H1 (cell line): ENCODE results near the gene RNASE13. TPM values are rescaled to one million over a fixed set of nuclear protein-coding genes. Genes with fewer than 3 reads are reported as not detected.

Experiments used
- CTCF ChIA-PET: fragments of 300-600 bp; sonication (Branson Sonifier 250); formaldehyde crosslinking; loops from one replicate; lab custom pipeline; 2021; ENCODE audit not compliant: partially characterized antibody; lab: Charles Lee
- POLR2A ChIA-PET: fragments of 300-600 bp; sonication (Branson Sonifier 250); formaldehyde crosslinking; loops from one replicate; lab custom pipeline; 2021; ENCODE audit warnings: inconsistent platforms; ENCODE audit not compliant: partially characterized antibody; lab: Charles Lee
- DNase-seq, 2 experiments: peaks; one replicate each; pipeline versions ENCODE4 v3.0.0 to v3.0.0-alpha.2; 2010 to 2022; ENCODE audit warnings: low spot score in 2 of 2, low read depth in 1 of 2, mixed read lengths in 1 of 2
- FAIRE-seq: peaks from 2 replicates; lab custom pipeline; 2011; peaks lifted over from hg19 to GRCh38; lab: Jason Lieb, UNC
- H2AFZ ChIP-seq: 2 replicates; pipeline ENCODE4 v1.8.1; 2012; ENCODE audit warnings: low read length, inconsistent platforms
- H2AK5ac ChIP-seq: 2 replicates; pipeline ENCODE4 v1.6.1; 2013; ENCODE audit warnings: low read depth, low read length
- H2BK120ac ChIP-seq: replicated peaks from 2 replicates; pipeline ENCODE3; 2013; ENCODE audit warnings: low read depth, low read length, inconsistent platforms
- H2BK12ac ChIP-seq: 2 replicates; pipeline ENCODE4 v1.6.1; 2013; ENCODE audit warnings: low read depth, low read length
- H2BK15ac ChIP-seq: 2 replicates; pipeline ENCODE4 v1.6.1; 2013; ENCODE audit warnings: low read length
- H2BK20ac ChIP-seq: 2 replicates; pipeline ENCODE4 v1.6.1; 2013; ENCODE audit warnings: low read length
- H2BK5ac ChIP-seq: 2 replicates; pipeline ENCODE4 v1.6.1; 2013; ENCODE audit warnings: low read depth, low read length
- H3K14ac ChIP-seq: 2 replicates; pipeline ENCODE4 v1.6.1; 2013; ENCODE audit warnings: inconsistent platforms; ENCODE audit not compliant: insufficient read length
- H3K18ac ChIP-seq: 2 replicates; pipeline ENCODE4 v1.6.1; 2013; ENCODE audit warnings: low read length; ENCODE audit errors: extremely low read depth
- H3K23ac ChIP-seq: 2 replicates; pipeline ENCODE4 v1.6.1; 2013; ENCODE audit warnings: inconsistent platforms; ENCODE audit not compliant: insufficient read length
- H3K23me2 ChIP-seq: 2 replicates; pipeline ENCODE4 v1.6.1; 2013; ENCODE audit warnings: low read depth, low read length
- H3K27ac ChIP-seq: 2 replicates; pipeline ENCODE4 v1.6.1; 2011; ENCODE audit warnings: low read depth, low read length, inconsistent platforms
- H3K27me3 ChIP-seq, 4 experiments: replicated peaks in 1 of 4; 1 replicate in 1 of 4; 2 replicates in 3 of 4; pipeline versions ENCODE4 v1.6.1 to v1.8.1; 2011 to 2013; ENCODE audit warnings: low read length in 3 of 4, mild to moderate bottlenecking in 3 of 4, inconsistent platforms in 2 of 4, mixed read lengths in 2 of 4, moderate library complexity in 1 of 4; ENCODE audit not compliant: control insufficient read depth in 3 of 4, insufficient read depth in 3 of 4; ENCODE audit errors: extremely low read depth in 1 of 4
- H3K36me3 ChIP-seq, 4 experiments: 2 replicates each; pipeline versions ENCODE4 v1.6.1 to v1.8.1; 2011 to 2013; ENCODE audit warnings: mild to moderate bottlenecking in 4 of 4, low read length in 3 of 4, moderate library complexity in 2 of 4, control low read depth in 1 of 4, inconsistent platforms in 1 of 4; ENCODE audit not compliant: insufficient read depth in 4 of 4, control insufficient read depth in 2 of 4
- H3K4ac ChIP-seq: replicated peaks from 2 replicates; pipeline ENCODE3; 2013; ENCODE audit warnings: low read length, low read depth, mixed read lengths, inconsistent platforms; ENCODE audit not compliant: insufficient read length
- H3K4me1 ChIP-seq, 4 experiments: replicated peaks in 1 of 4; 1 replicate in 1 of 4; 2 replicates in 3 of 4; pipeline versions ENCODE4 v1.6.1 to v1.8.1; 2011 to 2013; ENCODE audit warnings: low read length in 3 of 4, inconsistent platforms in 2 of 4, mixed read lengths in 1 of 4; ENCODE audit not compliant: insufficient read depth in 4 of 4, control insufficient read depth in 3 of 4
- H3K4me2 ChIP-seq, 2 experiments: 2 replicates each; pipeline versions ENCODE4 v1.6.1 to v1.8.1; 2011 to 2013; ENCODE audit warnings: low read depth in 2 of 2, low read length in 2 of 2, control low read depth in 1 of 2, inconsistent platforms in 1 of 2, mild to moderate bottlenecking in 1 of 2; ENCODE audit not compliant: insufficient read depth in 1 of 2
- H3K4me3 ChIP-seq, 4 experiments: fragments of 200-600, 300-600 bp in 1 of 4; sonication (generic), shearing (Covaris generic), sonication (Bioruptor Twin) in 1 of 4; 2 replicates each; pipeline versions ENCODE4 v1.5.1 to v1.8.1; 2011 to 2016; ENCODE audit warnings: low read length in 4 of 4, low read depth in 3 of 4, control low read depth in 2 of 4, inconsistent platforms in 2 of 4, mild to moderate bottlenecking in 2 of 4, mixed read lengths in 1 of 4, moderate library complexity in 1 of 4; ENCODE audit not compliant: insufficient read depth in 2 of 4; ENCODE audit errors: extremely low read depth in 1 of 4
- H3K56ac ChIP-seq: replicated peaks from 2 replicates; pipeline ENCODE3; 2013; ENCODE audit warnings: low read depth, mild to moderate bottlenecking, mixed read lengths, low read length, inconsistent platforms; ENCODE audit not compliant: insufficient read length
- H3K79me1 ChIP-seq: 2 replicates; pipeline ENCODE4 v1.6.1; 2013; ENCODE audit warnings: low read depth, low read length, control low read depth
- H3K79me2 ChIP-seq, 2 experiments: 2 replicates each; pipeline versions ENCODE4 v1.6.1 to v1.8.1; 2012 to 2013; ENCODE audit warnings: low read length in 2 of 2, mild to moderate bottlenecking in 2 of 2, inconsistent platforms in 1 of 2; ENCODE audit not compliant: insufficient read depth in 2 of 2, control insufficient read depth in 1 of 2
- H3K9ac ChIP-seq, 4 experiments: replicated peaks in 1 of 4; 1 replicate in 1 of 4; 2 replicates in 3 of 4; pipeline versions ENCODE4 v1.6.1 to v1.8.1; 2011 to 2013; ENCODE audit warnings: low read depth in 3 of 4, low read length in 3 of 4, control low read depth in 2 of 4, mild to moderate bottlenecking in 2 of 4, moderate library complexity in 2 of 4, inconsistent platforms in 1 of 4; ENCODE audit errors: extremely low read depth in 1 of 4
- H3K9me3 ChIP-seq, 2 experiments: 2 replicates each; pipeline versions ENCODE4 v1.6.1 to v1.8.1; 2012 to 2013; ENCODE audit warnings: mild to moderate bottlenecking in 2 of 2, moderate library complexity in 2 of 2, control low read depth in 1 of 2, inconsistent platforms in 1 of 2, low read depth in 1 of 2, low read length in 1 of 2, mixed read lengths in 1 of 2; ENCODE audit not compliant: insufficient read depth in 2 of 2
- H4K20me1 ChIP-seq, 2 experiments: replicated peaks in 1 of 2; 2 replicates each; pipeline versions ENCODE3 to v1.8.1; 2011 to 2013; ENCODE audit warnings: inconsistent platforms in 2 of 2, low read length in 2 of 2, mild to moderate bottlenecking in 1 of 2; ENCODE audit not compliant: insufficient read depth in 2 of 2, control insufficient read depth in 1 of 2
- H4K5ac ChIP-seq: 2 replicates; pipeline ENCODE4 v1.6.1; 2013; ENCODE audit warnings: low read length, low read depth, mixed read lengths, inconsistent platforms; ENCODE audit not compliant: insufficient read length
- H4K8ac ChIP-seq: 2 replicates; pipeline ENCODE4 v1.8.0; 2013; ENCODE audit warnings: mild to moderate bottlenecking, moderate library complexity, low read length, inconsistent platforms; ENCODE audit not compliant: insufficient read depth; ENCODE audit errors: extremely low read depth
- H4K91ac ChIP-seq: replicated peaks from 2 replicates; pipeline ENCODE3; 2013; ENCODE audit warnings: low read length, mixed read lengths, inconsistent platforms; ENCODE audit not compliant: insufficient read length
- BRCA1 ChIP-seq: IDR thresholded peaks from 2 replicates; pipeline ENCODE4 v1.6.1; 2012; ENCODE audit warnings: low read depth, low read length, improper control_type of control experiment
- CEBPB ChIP-seq: IDR thresholded peaks from 2 replicates; pipeline ENCODE4 v1.6.1; 2012; ENCODE audit warnings: low read depth, low read length
- EP300 ChIP-seq, 2 experiments: IDR thresholded peaks; 1 replicate in 1 of 2; 2 replicates in 1 of 2; pipeline ENCODE4 v1.6.1; 2011 to 2012; ENCODE audit warnings: low read depth in 2 of 2, low read length in 2 of 2, mild to moderate bottlenecking in 2 of 2, borderline replicate concordance in 1 of 2, inconsistent platforms in 1 of 2, moderate library complexity in 1 of 2
- GTF2F1 ChIP-seq: IDR thresholded peaks from 2 replicates; pipeline ENCODE4 v1.6.1; 2012; ENCODE audit warnings: low read depth, low read length, improper control_type of control experiment, borderline replicate concordance
- HDAC2 ChIP-seq, 2 experiments: fragments of 300-600 bp in 1 of 2; sonication (generic) in 1 of 2; IDR thresholded peaks; 2 replicates each; pipeline ENCODE4 v1.6.1; 2011 to 2012; ENCODE audit warnings: low read depth in 2 of 2, low read length in 2 of 2, mild to moderate bottlenecking in 2 of 2, moderate library complexity in 2 of 2, borderline replicate concordance in 1 of 2, inconsistent platforms in 1 of 2
- POU5F1 ChIP-seq: IDR thresholded peaks from 2 replicates; pipeline ENCODE4 v1.6.1; 2011; ENCODE audit warnings: low read depth, mild to moderate bottlenecking, low read length, moderate library complexity
- RFX5 ChIP-seq: IDR thresholded peaks from 2 replicates; pipeline ENCODE4 v1.6.1; 2011; ENCODE audit warnings: low read depth, low read length, improper control_type of control experiment, borderline replicate concordance
- TBP ChIP-seq: IDR thresholded peaks from 2 replicates; pipeline ENCODE4 v1.6.1; 2011; ENCODE audit warnings: low read depth, low read length, improper control_type of control experiment
- WGBS, 2 experiments: shearing (Covaris generic) in 1 of 2; methylation state at CpG; one replicate each; pipeline versions ENCODE4 v1.1.6 to v1.1.7; 2013 to 2015; ENCODE audit warnings: low lambda C conversion rate in 2 of 2, mixed read lengths in 2 of 2, inconsistent platforms in 1 of 2, low coverage in 1 of 2, missing lambda C conversion rate in 1 of 2; ENCODE audit not compliant: insufficient replicate concordance in 2 of 2, insufficient coverage in 1 of 2, insufficient read length in 1 of 2; ENCODE audit errors: extremely low coverage in 1 of 2, missing lambda C conversion rate in 1 of 2; 5-methylcytosine and 5-hydroxymethylcytosine counted together
- long read RNA-seq, 2 experiments: library from RNA in 1 of 2; library from capped mRNA in 1 of 2; stranded (forward); transcript quantifications; one replicate each; pipeline ENCODE4 v2.0.0, GENCODE V29; 2021; ENCODE audit warnings: inconsistent platforms in 1 of 2
- polyA minus RNA-seq, 3 experiments: library from RNA; depleted of rRNA, polyadenylated mRNA; stranded (reverse); fragments of >200 nt; gene quantifications; 1 replicate in 2 of 3; 2 replicates in 1 of 3; pipeline ENCODE4 v1.2.3, GENCODE V29; 2011
- polyA plus RNA-seq, 7 experiments: library from polyadenylated mRNA; depleted of rRNA in 3 of 7; stranded (reverse) in 5 of 7; unstranded in 2 of 7; fragments of >200 nt in 5 of 7; fragments of 200-250 nt in 2 of 7; gene quantifications; 1 replicate in 5 of 7; 2 replicates in 1 of 7; 4 replicates in 1 of 7; pipeline versions ENCODE4 v1.2.1 to v1.2.3, GENCODE V29; 2011 to 2013; ENCODE audit warnings: missing spikeins in 2 of 7, mixed read lengths in 2 of 7
- total RNA-seq: library from RNA; stranded (reverse); fragmentation: NEBNext Ultra II Directional; extraction: Animal tissue kit (Norgen Biotek cat#: 25700); gene quantifications from 2 replicates; pipeline ENCODE4 v1.2.1, GENCODE V29; 2021
- TF ChIP-seq, protein P1 (sequence below): IDR thresholded peaks from 2 replicates; pipeline ENCODE4 v1.6.1; 2012; ENCODE audit warnings: inconsistent platforms

RNASE13 gene, protein sequence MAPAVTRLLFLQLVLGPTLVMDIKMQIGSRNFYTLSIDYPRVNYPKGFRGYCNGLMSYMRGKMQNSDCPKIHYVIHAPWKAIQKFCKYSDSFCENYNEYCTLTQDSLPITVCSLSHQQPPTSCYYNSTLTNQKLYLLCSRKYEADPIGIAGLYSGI
- not detected in 2 replicates for total RNA-seq
- polyA plus RNA-seq (2011; rRNA removed): 0.05 TPM in 1 of 2 replicates, not detected in the other
- not detected for polyA plus RNA-seq (2011; cell fraction: cytosol; rRNA removed)
- polyA plus RNA-seq (2011; cell fraction: nucleus; rRNA removed): not detected
- polyA plus RNA-seq (2012, experiment 1 of 2): not detected in 4 replicates
- not detected for polyA plus RNA-seq (2012, experiment 2 of 2)
- not detected for polyA plus RNA-seq (2013, experiment 1 of 2)
- not detected for polyA plus RNA-seq (2013, experiment 2 of 2)
- polyA minus RNA-seq (2011; rRNA and poly(A)+ RNA removed): 0.17 TPM in 1 of 2 replicates, not detected in the other
- polyA minus RNA-seq (2011; cell fraction: cytosol; rRNA and poly(A)+ RNA removed): not detected
- polyA minus RNA-seq (2011; cell fraction: nucleus; rRNA and poly(A)+ RNA removed): not detected
- long read RNA-seq, experiment 1: 0 reads
- long read RNA-seq, experiment 2: 0 reads

DNA sequence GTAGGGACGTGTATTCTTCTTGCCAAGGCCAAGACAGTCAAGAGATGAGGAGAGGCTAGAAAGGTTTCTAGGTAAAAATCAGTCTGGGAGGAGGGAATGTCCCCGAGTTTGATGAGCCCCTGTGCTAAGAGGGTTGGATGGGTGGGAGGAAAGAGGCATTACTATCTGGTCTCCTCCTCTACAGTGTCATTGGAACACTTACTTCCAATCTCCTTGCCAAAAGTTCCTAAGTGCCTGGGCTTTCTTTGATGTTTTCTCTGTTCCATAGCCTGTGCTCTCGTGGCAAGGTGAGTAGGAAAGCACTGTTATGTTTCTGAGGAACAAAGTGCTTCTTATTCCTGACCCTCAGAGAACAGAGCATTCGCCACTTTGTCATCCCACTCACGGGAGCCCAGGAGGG lies at the start of gene RNASE13:
Gene RNASE13 (minus strand): TSS at position 101 of the 400 bp plus-strand sequence. CDS start 519 bp downstream, outside the sequence.
- H3K79me2 ChIP-seq: no peaks in the 10 kb centered on the region
- H4K5ac ChIP-seq: no peak within 1 kb of the TSS
- no peak within 1 kb of the TSS for H2BK20ac ChIP-seq
- no peak within 1 kb of the TSS for H3K27ac ChIP-seq
- no peaks in the 10 kb centered on the region for H4K20me1 ChIP-seq
- H3K4me2 ChIP-seq: no peak within 1 kb of the TSS
- no peak for DNase-seq
- 92% methylated on average over 5 of the region's 5 CpGs; no CpG with 5 or more reads in 1 of the 2 experiments for WGBS, 2 experiments
- H2AFZ ChIP-seq: no peak within 1 kb of the TSS
- no peak within 1 kb of the TSS for H3K4ac ChIP-seq
- no peak within 1 kb of the TSS for H2BK15ac ChIP-seq
- H3K9me3 ChIP-seq: no peaks in the 10 kb centered on the region
- H4K91ac ChIP-seq: no peak within 1 kb of the TSS
- no peak within 1 kb of the TSS for H3K18ac ChIP-seq
- FAIRE-seq: no peak
- CTCF ChIA-PET: interaction anchor here (1.0 to 8.8 kb wide), 6 partner anchors 15 to 85 kb away, joined by 3 to 152 read pairs (median 4); no protein-coding TSS in a partner anchor
- no peaks in the 10 kb centered on the region for H3K79me1 ChIP-seq
- no peak within 1 kb of the TSS for H4K8ac ChIP-seq
- no peak within 1 kb of the TSS for H3K56ac ChIP-seq
- H3K4me3 ChIP-seq: no peak within 1 kb of the TSS
- H3K9ac ChIP-seq: no peak within 1 kb of the TSS
- H3K14ac ChIP-seq: no peak within 1 kb of the TSS
- H3K36me3 ChIP-seq: no peaks in the 10 kb centered on the region
- no peak within 1 kb of the TSS for H2AK5ac ChIP-seq
- no peak within 1 kb of the TSS for H2BK12ac ChIP-seq
- no peak within 1 kb of the TSS for H2BK5ac ChIP-seq
- H3K23me2 ChIP-seq: peaks cover 2% of the 10 kb centered on the region; the same call in 1 of the 2 replicates
- peaks cover 6 to 9% (median 7%) of the 10 kb centered on the region in 4 experiments; a peak in 6 of 7 replicates for H3K4me1 ChIP-seq
- POLR2A ChIA-PET: interaction anchor here (0.7 to 2.2 kb wide), 3 partner anchors 9 to 15 kb away, joined by 3 to 9 read pairs (median 4); no protein-coding TSS in a partner anchor
- H3K23ac ChIP-seq: no peak within 1 kb of the TSS
- no peak within 1 kb of the TSS for H2BK120ac ChIP-seq
- no peaks in the 10 kb centered on the region for H3K27me3 ChIP-seq
- TF ChIP-seq EP300 (IDR thresholded peaks at IDR 0.05; ENCODE audit: borderline replicate concordance in 1 of 2, low read depth in 2 of 2, low read length in 2 of 2): no peak
- TF ChIP-seq BRCA1: no peak
- TF ChIP-seq, protein P1, sequence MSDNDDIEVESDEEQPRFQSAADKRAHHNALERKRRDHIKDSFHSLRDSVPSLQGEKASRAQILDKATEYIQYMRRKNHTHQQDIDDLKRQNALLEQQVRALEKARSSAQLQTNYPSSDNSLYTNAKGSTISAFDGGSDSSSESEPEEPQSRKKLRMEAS: no peak
- no peak for TF ChIP-seq CEBPB
- TF ChIP-seq GTF2F1: no peak
- TF ChIP-seq HDAC2 (IDR thresholded peaks at IDR 0.05; ENCODE audit: borderline replicate concordance in 1 of 2, low read depth in 2 of 2, low read length in 2 of 2): no peak
- TF ChIP-seq TBP: no peak
- no peak for TF ChIP-seq POU5F1
- no peak for TF ChIP-seq RFX5
